ENCODE data around the gene BICD1.

The BICD1 gene

DNA sequence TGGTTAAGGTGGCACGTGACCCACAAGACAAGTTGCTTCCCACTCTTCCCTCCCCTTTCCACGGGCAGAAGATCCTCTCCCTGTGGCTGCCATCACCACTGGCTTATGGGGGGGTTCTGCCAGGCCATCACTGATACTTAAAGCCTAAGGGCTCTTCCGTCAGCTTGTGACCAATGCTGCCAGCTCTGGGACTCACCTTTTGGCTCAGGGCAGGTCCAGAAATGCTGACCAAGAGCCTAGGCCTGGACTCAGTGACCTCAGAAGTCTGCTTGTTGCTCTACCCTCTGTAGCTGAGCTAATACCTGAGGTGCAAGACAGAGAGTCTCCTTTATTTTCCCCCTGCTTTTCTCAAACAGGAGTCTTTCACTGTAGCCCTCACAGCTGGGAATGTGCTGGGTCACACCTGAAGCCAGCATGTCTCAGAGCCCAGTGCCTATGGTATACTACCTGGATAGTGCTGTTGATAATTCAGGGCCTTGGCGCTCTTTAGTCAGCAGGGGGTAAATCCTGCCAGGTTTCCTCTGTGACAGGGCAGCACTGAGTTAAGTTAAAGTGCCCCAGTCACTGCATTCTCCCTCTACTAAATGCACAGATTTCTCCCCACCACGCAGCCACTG, 312.4 kb downstream of the BICD1 start:
- TF ChIP-seq, protein P1, sequence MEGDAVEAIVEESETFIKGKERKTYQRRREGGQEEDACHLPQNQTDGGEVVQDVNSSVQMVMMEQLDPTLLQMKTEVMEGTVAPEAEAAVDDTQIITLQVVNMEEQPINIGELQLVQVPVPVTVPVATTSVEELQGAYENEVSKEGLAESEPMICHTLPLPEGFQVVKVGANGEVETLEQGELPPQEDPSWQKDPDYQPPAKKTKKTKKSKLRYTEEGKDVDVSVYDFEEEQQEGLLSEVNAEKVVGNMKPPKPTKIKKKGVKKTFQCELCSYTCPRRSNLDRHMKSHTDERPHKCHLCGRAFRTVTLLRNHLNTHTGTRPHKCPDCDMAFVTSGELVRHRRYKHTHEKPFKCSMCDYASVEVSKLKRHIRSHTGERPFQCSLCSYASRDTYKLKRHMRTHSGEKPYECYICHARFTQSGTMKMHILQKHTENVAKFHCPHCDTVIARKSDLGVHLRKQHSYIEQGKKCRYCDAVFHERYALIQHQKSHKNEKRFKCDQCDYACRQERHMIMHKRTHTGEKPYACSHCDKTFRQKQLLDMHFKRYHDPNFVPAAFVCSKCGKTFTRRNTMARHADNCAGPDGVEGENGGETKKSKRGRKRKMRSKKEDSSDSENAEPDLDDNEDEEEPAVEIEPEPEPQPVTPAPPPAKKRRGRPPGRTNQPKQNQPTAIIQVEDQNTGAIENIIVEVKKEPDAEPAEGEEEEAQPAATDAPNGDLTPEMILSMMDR (IDR thresholded peaks at IDR 0.05; ENCODE audit: insufficient read depth, missing control alignments) = no peak
- no peak for FAIRE-seq
- no peak for DNase-seq (ENCODE audit: insufficient read length, low spot score)

DNA sequence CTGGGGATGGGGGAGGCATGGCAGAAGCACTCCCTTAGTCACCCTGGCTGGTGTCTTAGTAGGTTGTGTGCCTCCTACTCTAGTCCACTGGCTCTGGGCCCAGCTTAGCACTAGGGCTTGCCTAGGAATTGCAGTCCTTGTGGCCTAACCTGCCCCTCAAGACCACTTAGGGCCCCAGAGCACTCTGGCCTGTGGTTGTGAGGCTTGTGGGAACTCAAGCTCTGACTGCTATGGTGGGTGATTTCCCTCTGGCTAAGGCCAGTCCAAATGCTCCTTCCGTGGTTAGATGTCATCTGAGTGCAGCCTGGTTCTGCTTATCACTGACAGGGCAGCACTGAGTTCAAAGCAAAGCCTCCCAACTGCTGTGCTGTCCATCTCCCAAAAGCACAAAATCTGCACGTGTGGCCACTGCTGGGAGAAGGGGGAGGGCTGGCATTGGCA, 312.9 kb downstream of the BICD1 start:
- TF ChIP-seq, protein P1 (IDR thresholded peaks at IDR 0.05; ENCODE audit: insufficient read depth, missing control alignments) = no peak
- no peak for FAIRE-seq
- no peak for DNase-seq (ENCODE audit: insufficient read length, low spot score)

DNA sequence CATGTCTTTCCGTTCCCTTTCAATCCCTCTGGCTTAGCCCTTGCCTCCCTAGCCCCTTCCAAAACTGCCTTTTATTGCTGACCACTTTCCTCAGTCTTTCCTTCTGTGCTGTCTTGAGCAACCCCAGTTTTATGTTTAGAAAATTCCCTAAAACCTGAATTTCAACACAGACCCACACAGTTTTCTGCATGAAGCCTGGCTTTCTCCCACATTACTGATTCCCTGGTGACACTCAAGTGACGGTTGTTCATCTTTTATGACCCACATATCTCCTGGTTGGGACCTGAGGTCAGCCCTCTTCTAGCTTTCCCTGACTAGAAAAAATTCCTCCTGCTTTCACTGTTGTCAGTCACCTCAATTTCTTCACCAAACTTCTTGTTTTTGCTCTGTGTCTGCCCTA, 313.7 kb downstream of the BICD1 start:
- TF ChIP-seq, protein P1 (IDR thresholded peaks at IDR 0.05; ENCODE audit: insufficient read depth, missing control alignments) = no peak
- no peak for FAIRE-seq

DNA sequence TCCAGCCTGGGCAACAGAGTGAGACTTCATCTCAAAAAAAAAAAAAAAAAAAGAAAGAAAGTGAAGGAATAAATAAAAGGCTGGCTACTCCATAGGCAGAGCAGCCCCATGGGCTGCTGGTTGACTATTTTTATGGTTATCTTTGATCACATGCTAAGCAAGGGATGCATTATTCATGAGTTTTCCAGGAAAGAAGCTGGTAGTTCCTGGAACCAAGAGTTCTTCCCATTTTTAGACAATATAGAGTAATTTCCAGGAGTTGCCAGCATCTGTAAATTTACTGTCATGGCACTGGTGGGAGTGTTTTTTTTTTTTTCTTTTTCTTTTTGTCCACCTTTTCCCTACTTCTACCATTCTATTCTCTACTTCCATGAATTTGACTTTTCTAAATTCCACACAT, 316.9 kb downstream of the BICD1 start:
- DNase-seq (ENCODE audit: insufficient read length, low spot score) = no peak
- TF ChIP-seq, protein P1 (IDR thresholded peaks at IDR 0.05; ENCODE audit: insufficient read depth, missing control alignments) = no peak
- FAIRE-seq = no peak

More for the DNA sequence above, 313.7 kb downstream of the BICD1 start:
- DNase-seq (ENCODE audit: insufficient read length, low spot score) = no peak

DNA sequence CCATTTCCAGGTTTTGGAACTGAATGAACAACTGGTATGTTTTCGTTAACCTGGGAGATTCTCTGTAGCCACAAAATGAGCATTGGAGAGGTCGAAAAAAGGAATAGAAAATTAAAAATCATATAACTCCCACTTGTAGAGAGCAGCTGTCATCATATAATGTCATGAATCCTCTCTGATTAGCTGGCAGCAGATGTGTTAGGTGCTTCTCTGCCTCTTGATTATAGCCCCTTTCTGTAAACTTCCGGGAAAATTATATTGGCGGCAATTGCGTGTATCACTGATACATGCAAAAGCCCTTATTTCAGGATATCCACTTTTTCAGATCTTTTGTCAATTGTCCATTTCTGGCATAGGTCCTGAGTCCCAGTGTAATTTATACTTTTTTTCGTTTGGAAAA, 324.4 kb downstream of the BICD1 start:
- FAIRE-seq = no peak
- no peak for DNase-seq (ENCODE audit: insufficient read length, low spot score)

More for the DNA sequence above, 324.4 kb downstream of the BICD1 start:
- TF ChIP-seq, protein P1 (IDR thresholded peaks at IDR 0.05; ENCODE audit: insufficient read depth, missing control alignments) = no peak

Measured in D721Med (cell line).